ENCODE results near the gene INPP4B.
A peak's percentile ranks its signal among the peaks of the same experiment; 100 is the strongest.

INPP4B gene

GRCh38 chr4:142858965-142859364 lies 12.9 kb upstream of the INPP4B start:
- no peak for TF ChIP-seq Cebpa-rat (IDR thresholded peaks at IDR 0.05)
- Histone ChIP-seq H3K4me2 (no peak overlapping the region), H3K27ac (no peak overlapping the region), H3K27me3 (no peaks in the 10 kb centered on the region), H3K4me1 (no peaks in the 10 kb centered on the region), H3K4me3 (no peak overlapping the region), H4K20me1 (no peaks in the 10 kb centered on the region), H3K9me3 (replicated peaks in 1 of 11) (no peaks in the 10 kb centered on the region), H3K36me3 (no peaks in the 10 kb centered on the region), H3K9ac (no peak overlapping the region)

GRCh38 chr4:142858446-142858845 lies 12.3 kb upstream of the INPP4B start:
- Histone ChIP-seq H3K4me3 (no peak overlapping the region), H3K4me2 (no peak overlapping the region; a peak in 1 of 22 replicates)
- TF ChIP-seq Cebpa-rat (IDR thresholded peaks at IDR 0.05), result no peak

GRCh38 chr4:142856576-142856975 lies 10.5 kb upstream of the INPP4B start:
- H3K36me3 ChIP-seq, result no peaks in the 10 kb centered on the region
- no peak overlapping the region for H3K4me3 ChIP-seq
- H3K27me3 ChIP-seq, result no peaks in the 10 kb centered on the region
- no peak overlapping the region for H3K9ac ChIP-seq
- no peaks in the 10 kb centered on the region for H4K20me1 ChIP-seq
- no peaks in the 10 kb centered on the region for H3K4me1 ChIP-seq
- H3K9me3 ChIP-seq (replicated peaks in 1 of 11), result no peaks in the 10 kb centered on the region
- no peak overlapping the region for H3K27ac ChIP-seq
- TF ChIP-seq Cebpa-rat (IDR thresholded peaks at IDR 0.05), result no peak
- H3K4me2 ChIP-seq, result no peak overlapping the region

More at GRCh38 chr4:142858446-142858845, 12.3 kb upstream of the INPP4B start:
- Histone ChIP-seq H3K27ac (no peak overlapping the region), H3K9ac (no peak overlapping the region), H3K36me3 (no peaks in the 10 kb centered on the region), H3K4me1 (no peaks in the 10 kb centered on the region), H3K27me3 (no peaks in the 10 kb centered on the region), H3K9me3 (replicated peaks in 1 of 11) (no peaks in the 10 kb centered on the region), H4K20me1 (no peaks in the 10 kb centered on the region)

GRCh38 chr4:142850478-142850877 lies 4.4 kb upstream of the INPP4B start:
- Histone ChIP-seq H3K9ac (no peak overlapping the region), H3K9me3 (replicated peaks in 1 of 11) (no peaks in the 10 kb centered on the region)

GRCh38 chr4:142846729-142847596 lies 862 bp upstream of the INPP4B start:
- Histone ChIP-seq H3K9ac (peak overlapping the region; percentile 41 to 72 (median 67); a peak in 19 of 22 replicates), H3K27me3 (peaks cover 54 to 62% (median 55%) of the 10 kb centered on the region in 11 experiments), H3K4me2 (peak overlapping the region; percentile 94 to 100 (median 99)), H3K9me3 (replicated peaks in 1 of 11) (no peaks in the 10 kb centered on the region), H3K27ac (no peak overlapping the region; a peak in 1 of 22 replicates), H4K20me1 (peaks cover 0 to 16% (median 6%) of the 10 kb centered on the region in 11 experiments; a peak in 4 of 22 replicates), H3K4me3 (peak overlapping the region; percentile 59 to 76 (median 66)), H3K4me1 (peaks cover 11 to 17% (median 16%) of the 10 kb centered on the region in 10 experiments), H3K36me3 (no peaks in the 10 kb centered on the region)
- no peak for TF ChIP-seq Cebpa-rat (IDR thresholded peaks at IDR 0.05)

More at GRCh38 chr4:142850478-142850877, 4.4 kb upstream of the INPP4B start:
- peaks cover 0 to 13% (median 4%) of the 10 kb centered on the region in 11 experiments; a peak in 4 of 22 replicates for H4K20me1 ChIP-seq
- H3K36me3 ChIP-seq, result no peaks in the 10 kb centered on the region
- no peak overlapping the region for H3K4me2 ChIP-seq
- H3K27ac ChIP-seq, result no peak overlapping the region
- no peak overlapping the region for H3K4me3 ChIP-seq
- H3K27me3 ChIP-seq, result peaks cover 34 to 39% (median 35%) of the 10 kb centered on the region in 11 experiments
- no peak for TF ChIP-seq Cebpa-rat (IDR thresholded peaks at IDR 0.05)
- H3K4me1 ChIP-seq, result peaks cover 9 to 15% (median 13%) of the 10 kb centered on the region in 10 experiments

GRCh38 chr4:142845293-142846107 lies 601 bp downstream of the INPP4B start:
- Histone ChIP-seq H3K4me3 (peak overlapping the region; percentile 59 to 76 (median 66)), H3K27me3 (peaks cover 54 to 62% (median 55%) of the 10 kb centered on the region in 11 experiments), H3K36me3 (no peaks in the 10 kb centered on the region), H3K27ac (no peak overlapping the region), H3K9me3 (replicated peaks in 1 of 11) (no peaks in the 10 kb centered on the region), H3K4me1 (peaks cover 11 to 17% (median 16%) of the 10 kb centered on the region in 10 experiments), H4K20me1 (peaks cover 0 to 16% (median 6%) of the 10 kb centered on the region in 11 experiments; a peak in 4 of 22 replicates), H3K4me2 (peak overlapping the region; percentile 94 to 100 (median 99)), H3K9ac (peak overlapping the region; percentile 42 to 72 (median 67); a peak in 19 of 22 replicates)
- TF ChIP-seq Cebpa-rat (IDR thresholded peaks at IDR 0.05), result no peak

GRCh38 chr4:142844782-142845181 lies 1.3 kb downstream of the INPP4B start:
- Histone ChIP-seq H3K4me2 (peak overlapping the region in 1 of 11 experiments; percentile 99; a peak in 1 of 22 replicates), H3K27ac (no peak overlapping the region), H3K36me3 (no peaks in the 10 kb centered on the region), H3K4me1 (peaks cover 11 to 17% (median 16%) of the 10 kb centered on the region in 10 experiments), H3K27me3 (peaks cover 54 to 62% (median 55%) of the 10 kb centered on the region in 11 experiments), H3K4me3 (no peak overlapping the region), H3K9ac (no peak overlapping the region), H3K9me3 (replicated peaks in 1 of 11) (no peaks in the 10 kb centered on the region), H4K20me1 (peaks cover 0 to 16% (median 6%) of the 10 kb centered on the region in 11 experiments; a peak in 4 of 22 replicates)
- TF ChIP-seq Cebpa-rat (IDR thresholded peaks at IDR 0.05), result no peak

- Histone ChIP-seq H3K4me1 (peaks cover 2 to 5% (median 4%) of the 10 kb centered on the region in 10 experiments; a peak in 18 of 20 replicates), H3K27ac (no peak overlapping the region), H3K9me3 (replicated peaks in 1 of 11) (no peaks in the 10 kb centered on the region), H4K20me1 (peaks cover 0 to 7% (median 0%) of the 10 kb centered on the region in 11 experiments; a peak in 3 of 22 replicates), H3K9ac (no peak overlapping the region), H3K27me3 (peaks cover 21 to 25% (median 22%) of the 10 kb centered on the region in 11 experiments), H3K36me3 (no peaks in the 10 kb centered on the region), H3K4me3 (no peak overlapping the region), H3K4me2 (no peak overlapping the region)
- TF ChIP-seq Cebpa-rat (IDR thresholded peaks at IDR 0.05), result no peak
These were observed 5.5 kb downstream of the INPP4B start for GRCh38 chr4:142840516-142841123.
